Epithelial cell of proximal tubule (primary cell): ENCODE results near the gene TRPV6. TPM values are rescaled to one million over a fixed set of nuclear protein-coding genes. Genes with fewer than 3 reads are reported as not detected.

ENCODE experiments used
- DNase-seq: peaks from one replicate; pipeline ENCODE4 v3.0.0-alpha.2; 2011; ENCODE audit warnings: low read depth
- H3K4me3 ChIP-seq: 2 replicates; pipeline ENCODE4 v1.5.1; 2011; ENCODE audit warnings: low read depth, mild to moderate bottlenecking, low read length
- total RNA-seq: library from RNA; depleted of rRNA; stranded (reverse); fragments of >200 nt; gene quantifications from 2 replicates; pipeline ENCODE4 v1.2.3, GENCODE V29; 2015
- TF ChIP-seq, protein P1 (sequence below): conservative IDR thresholded peaks from 2 replicates; pipeline ENCODE4 v1.5.1; 2012; ENCODE audit warnings: low read depth, mild to moderate bottlenecking, low read length

TRPV6 gene
- total RNA-seq, 1 donor from 2014 or later = 0.06 TPM

DNA sequence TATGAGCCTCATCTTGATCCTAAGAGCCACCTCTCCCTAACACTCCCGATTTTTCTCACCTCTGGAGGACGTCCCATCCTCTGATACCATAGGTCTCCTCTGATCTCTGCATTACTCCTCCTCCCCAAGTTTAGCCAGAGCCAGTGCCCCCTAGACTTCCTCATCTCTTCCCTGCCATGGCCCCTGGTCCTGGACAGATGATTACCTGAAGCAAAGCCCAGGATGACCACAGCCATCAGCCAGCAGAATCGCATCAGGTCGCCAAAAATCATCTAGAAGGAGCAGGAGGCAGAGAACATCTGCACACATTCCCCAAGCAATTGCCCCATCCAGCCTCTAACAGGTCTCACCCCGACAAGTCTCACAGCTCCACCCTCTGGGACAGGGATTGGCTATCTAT is 11.7 kb downstream of the TRPV6 start:
- TF ChIP-seq, protein P1, sequence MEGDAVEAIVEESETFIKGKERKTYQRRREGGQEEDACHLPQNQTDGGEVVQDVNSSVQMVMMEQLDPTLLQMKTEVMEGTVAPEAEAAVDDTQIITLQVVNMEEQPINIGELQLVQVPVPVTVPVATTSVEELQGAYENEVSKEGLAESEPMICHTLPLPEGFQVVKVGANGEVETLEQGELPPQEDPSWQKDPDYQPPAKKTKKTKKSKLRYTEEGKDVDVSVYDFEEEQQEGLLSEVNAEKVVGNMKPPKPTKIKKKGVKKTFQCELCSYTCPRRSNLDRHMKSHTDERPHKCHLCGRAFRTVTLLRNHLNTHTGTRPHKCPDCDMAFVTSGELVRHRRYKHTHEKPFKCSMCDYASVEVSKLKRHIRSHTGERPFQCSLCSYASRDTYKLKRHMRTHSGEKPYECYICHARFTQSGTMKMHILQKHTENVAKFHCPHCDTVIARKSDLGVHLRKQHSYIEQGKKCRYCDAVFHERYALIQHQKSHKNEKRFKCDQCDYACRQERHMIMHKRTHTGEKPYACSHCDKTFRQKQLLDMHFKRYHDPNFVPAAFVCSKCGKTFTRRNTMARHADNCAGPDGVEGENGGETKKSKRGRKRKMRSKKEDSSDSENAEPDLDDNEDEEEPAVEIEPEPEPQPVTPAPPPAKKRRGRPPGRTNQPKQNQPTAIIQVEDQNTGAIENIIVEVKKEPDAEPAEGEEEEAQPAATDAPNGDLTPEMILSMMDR = no peak
- H3K4me3 ChIP-seq = no peak overlapping the region
- no peak for DNase-seq

DNA sequence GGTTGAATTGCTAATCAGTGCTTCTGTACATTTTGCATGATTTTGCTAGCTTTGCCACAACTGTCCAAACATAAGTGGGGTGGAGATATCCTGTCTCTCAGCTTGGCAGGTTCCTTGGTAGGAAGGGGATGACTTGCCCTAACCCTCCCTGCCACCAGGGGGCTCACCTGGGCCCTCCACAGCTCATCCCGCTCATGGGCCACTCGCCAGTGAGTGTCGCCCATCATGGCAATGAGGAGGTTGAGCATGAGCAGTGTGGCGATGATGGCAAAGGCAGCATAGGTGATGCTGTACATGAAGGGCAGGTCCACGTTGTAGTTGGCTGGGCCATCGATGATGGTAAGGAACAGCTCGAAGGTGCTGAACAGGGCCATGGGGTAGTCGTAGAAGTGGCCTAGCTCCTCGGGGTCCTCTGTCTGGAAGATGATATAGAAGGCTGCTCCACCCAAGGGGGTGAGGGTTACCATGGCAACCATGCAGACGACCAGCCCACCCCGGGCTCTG is 12.2 kb downstream of the TRPV6 start:
- TF ChIP-seq, protein P1 = peak; percentile 45
- H3K4me3 ChIP-seq = no peak overlapping the region
- DNase-seq = no peak

DNA sequence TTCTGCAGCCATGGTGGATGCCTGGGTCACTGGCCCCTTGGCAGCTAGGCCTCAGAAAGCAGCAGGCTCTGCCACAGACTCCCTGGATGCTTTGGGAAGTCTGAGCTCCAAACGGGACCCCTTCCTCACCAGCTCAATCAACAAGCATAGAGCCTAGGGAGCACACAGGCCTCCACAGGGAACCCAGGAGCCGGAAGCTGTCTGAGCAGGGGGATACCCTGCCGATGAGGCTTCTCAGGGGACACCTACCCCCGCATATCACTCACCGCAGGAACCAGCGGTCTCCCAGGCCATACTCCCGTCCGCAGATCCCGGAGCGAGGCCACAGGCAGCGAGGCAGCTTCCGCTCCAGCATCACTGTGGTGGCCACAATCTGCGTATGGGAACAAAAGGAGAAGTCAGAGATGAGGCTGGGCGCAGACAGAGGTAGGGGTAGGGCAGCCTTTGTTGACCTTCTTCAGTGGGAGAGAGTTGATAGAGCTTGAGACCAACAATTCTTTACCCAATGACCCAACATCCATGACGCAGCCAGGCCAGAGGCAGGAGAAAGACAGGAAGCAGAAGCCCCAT is 13.4 kb downstream of the TRPV6 start:
- TF ChIP-seq, protein P1 = no peak
- H3K4me3 ChIP-seq = no peak overlapping the region
- no peak for DNase-seq

DNA sequence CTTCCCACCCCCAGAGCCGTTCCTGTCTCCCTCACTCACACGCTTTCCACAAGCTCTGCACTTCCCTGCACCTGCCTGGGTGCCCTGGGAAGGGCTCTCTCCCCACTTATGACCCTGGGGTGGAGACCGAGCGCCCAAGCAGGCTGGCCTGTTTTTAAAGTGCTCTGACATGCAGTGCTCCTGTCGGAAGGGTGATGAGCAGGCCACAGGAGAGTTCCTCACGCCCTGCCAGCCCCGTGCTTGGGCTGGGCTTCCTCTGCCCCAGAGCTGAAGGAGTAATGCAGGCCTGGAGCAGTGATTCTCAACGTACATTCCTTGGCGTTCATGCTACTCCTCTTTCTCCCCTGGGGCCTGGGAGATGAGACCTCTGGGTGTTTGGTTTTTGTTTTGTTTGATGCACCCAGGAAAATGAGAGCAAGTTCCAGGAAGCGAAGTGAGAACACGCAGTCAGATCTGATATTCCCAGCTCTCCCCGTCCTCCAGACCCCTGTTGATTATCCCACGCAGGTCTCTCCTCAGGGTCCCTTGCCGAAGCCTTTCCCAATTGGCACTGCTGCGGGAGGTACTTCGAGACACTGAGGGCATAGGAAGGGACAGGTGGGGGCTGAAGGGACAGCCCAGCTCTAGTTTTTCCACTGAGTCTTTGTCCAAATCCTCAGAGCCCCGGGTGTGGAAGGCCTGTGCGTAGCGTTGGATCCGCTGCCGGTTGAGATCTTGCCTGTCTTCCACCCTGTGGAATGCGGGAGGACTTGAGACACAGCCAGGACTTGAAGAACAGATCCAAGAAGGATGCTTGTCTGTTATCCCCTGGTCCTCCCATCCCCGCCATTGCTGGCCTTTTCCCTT is 14.1 kb downstream of the TRPV6 start:
- TF ChIP-seq, protein P1 = no peak
- H3K4me3 ChIP-seq = no peak overlapping the region
- no peak for DNase-seq

DNA sequence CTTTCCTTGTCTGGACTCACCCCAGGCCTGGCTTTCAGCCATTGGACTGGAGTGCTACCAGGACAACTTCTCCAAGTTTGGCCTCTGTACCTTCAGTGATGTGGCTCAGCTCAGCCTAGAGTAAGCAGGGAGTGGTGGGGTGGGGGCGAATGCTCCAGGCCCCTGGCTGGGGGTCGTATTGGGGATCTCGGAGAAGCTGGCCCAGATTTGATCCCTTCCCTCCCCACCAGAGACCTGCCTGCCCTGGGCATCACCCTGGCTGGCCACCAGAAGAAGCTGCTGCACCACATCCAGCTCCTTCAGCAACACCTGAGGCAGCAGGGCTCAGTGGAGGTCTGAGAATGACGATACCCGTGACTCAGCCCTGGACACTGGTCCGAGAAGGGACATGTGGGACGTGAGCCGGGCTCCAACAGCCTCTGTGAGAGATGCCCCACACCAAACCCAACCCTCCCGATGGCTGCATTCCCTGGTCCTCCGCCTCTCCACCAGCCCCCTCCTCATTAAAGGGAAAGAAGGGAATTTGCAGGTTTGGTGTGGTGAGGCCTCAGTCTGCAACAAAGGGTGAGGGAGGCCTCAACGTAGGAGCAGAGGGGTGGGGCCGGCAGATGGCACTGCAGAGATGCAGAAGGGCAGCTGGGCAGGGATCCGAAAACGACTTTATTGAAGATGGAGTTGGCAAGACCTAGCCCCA is 14.8 kb downstream of the TRPV6 start:
- TF ChIP-seq, protein P1 = no peak
- no peak for DNase-seq
- no peak overlapping the region for H3K4me3 ChIP-seq

DNA sequence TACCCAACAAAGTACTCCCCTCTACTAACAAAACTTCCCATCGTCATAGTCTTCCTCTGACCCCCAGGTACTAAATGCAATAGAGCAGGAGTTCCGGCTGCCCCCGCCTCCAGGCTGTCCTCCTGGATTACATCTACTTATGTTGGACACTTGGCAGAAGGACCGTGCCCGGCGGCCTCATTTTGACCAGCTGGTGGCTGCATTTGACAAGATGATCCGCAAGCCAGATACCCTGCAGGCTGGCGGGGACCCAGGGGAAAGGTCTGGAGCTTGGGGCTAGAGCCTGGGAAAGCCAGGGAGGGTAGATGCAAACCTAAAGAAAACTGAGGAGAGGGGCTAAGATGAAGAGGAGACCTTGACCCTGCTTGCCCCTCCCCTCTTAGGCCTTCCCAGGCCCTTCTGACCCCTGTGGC is 15.4 kb downstream of the TRPV6 start:
- no peak for DNase-seq
- no peak overlapping the region for H3K4me3 ChIP-seq
- TF ChIP-seq, protein P1 = no peak
